NCI-H524 (cell line): ENCODE results near the gene TTLL7.
"Not testable (repeated sequence)": the region's sequence is repeated elsewhere in the genome, so short reads cannot be mapped to it uniquely, and the experiment has no call there.

ENCODE experiments used
- DNase-seq, 2 experiments: peaks; one replicate each; lab custom pipeline; 2025; lab: John Stamatoyannopoulos, UW

TTLL7 gene

DNA sequence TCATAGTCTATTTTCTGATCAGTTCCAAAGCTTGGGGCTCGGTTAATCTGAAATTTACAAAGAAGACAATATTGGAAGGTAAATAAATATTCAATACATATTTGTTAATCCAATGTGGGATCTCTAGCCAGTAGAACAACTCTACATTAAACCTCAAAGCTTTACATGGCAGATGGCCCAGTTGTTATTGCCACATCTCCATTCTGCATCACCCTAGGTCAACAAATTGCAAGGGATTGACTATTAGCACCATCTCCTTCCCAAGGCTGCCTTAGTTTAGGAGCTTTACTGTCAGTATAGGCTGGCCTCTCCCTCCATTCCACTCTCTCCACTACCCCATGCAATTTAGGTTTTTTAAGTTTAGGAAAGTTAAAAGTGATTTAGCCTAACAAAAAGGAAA lies 69.7 kb downstream of the TTLL7 start:
- DNase-seq, result no peak

DNA sequence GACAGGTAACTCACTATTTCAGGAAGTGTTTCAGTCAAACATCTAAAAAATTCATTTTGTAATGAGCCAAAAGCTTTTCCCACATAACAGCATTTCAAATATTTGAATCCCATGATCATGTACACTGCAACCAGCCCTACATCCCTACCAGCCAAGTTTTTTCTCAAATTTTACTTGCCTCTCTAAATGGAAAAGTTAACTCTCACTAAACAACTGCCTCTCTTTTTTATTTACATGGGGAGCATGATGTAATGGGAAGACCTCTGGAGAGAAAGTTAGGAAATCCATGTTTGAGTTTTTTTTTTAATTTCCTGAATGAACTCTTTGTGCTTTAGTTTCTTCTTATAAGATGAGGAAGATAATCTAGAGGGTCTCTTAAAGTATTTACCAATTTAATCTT lies 70.5 kb downstream of the TTLL7 start:
- DNase-seq, result no peak

DNA sequence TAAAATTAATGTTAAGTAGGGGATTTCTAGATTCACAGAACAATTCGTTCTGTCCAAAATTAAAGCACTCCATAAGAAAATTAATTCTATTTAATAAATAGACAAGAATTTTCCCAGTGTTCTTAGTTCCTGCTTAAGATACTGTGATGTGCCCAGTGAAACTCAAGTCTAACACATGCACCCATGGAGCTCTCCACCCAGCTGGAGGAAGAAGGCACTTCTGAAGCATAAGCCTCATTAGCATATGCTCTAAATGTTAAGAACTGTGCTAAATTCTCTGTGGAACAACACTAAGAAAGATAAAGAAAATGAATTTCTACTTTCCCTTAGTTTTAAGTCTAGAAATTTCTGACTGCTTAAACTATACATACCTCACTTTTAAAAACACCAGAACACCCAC lies 71.2 kb downstream of the TTLL7 start:
- no peak for DNase-seq

DNA sequence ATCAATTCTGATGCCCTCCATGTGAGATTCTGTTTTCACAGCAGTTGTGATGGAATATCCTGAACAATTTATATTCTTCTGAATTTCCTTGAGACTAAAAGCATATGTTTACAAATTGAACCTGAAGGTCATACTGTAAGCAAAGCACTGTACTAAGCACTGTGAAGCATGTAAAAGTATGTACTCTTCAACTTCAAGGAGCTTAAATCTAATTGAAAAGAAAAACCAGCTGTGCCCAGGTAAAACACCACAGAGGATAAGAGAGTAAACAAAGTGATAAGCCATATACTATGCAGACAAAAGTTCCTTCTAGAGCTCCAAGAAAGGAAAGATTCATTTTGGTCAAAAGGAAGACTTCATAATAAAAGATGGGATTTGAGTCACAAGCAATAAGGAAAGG lies 71.9 kb downstream of the TTLL7 start:
- no peak for DNase-seq

DNA sequence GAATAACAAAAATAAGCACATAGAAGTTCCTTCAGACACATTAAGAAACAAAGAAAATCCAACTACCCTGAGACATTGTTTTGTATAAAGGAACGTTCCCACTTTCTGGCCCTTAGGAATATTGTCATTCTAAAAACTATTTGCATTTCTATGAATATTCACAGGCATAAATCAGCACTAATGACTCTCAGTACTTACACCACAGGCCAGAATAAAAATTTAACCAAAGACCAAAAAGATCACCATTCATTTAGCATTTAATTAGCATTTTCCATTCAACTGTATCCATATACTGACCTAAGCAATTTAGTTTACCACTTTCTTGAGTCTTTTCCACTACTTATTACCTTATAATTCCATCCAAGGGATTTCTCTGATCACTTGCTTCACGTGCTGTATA lies 75.4 kb downstream of the TTLL7 start:
- no peak for DNase-seq

DNA sequence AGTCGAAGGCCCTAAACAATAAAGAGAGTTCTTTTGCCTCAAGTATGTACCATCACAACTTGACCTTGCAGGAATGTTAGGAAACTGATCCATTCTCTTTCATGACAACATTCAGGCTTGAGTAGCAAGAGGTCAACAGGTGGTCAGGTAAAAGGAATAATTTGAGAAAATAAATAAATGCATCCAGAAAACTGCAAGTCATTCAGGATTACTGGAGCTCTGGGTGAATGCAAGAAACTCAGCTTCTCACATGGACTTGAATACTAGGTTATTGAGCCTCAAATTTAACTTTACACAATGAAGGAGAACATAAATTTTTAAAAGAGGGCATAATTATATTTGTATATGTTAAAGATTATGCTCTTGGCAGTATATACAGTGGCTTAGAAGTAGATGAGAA lies 76.5 kb downstream of the TTLL7 start:
- DNase-seq, result no peak

DNA sequence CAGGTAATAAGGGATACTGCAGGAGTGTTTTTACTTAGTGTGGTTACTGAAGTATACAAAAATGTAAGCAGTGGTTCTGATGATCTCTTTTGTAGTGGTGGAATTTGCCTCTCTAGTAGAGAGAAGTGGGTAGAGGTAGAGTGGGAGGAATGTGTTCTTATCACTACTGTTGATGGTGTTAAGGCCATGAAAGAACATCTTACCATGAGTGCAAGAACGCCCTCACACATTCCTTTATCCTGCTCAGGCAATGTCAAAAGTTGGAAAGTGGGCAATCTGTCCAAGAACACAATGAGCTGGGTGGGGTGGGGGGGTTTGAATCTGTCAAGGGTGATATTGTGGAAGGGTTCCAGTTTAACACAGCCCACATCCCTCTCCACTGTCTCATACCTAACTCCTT lies 78.6 kb downstream of the TTLL7 start:
- no peak for DNase-seq

DNA sequence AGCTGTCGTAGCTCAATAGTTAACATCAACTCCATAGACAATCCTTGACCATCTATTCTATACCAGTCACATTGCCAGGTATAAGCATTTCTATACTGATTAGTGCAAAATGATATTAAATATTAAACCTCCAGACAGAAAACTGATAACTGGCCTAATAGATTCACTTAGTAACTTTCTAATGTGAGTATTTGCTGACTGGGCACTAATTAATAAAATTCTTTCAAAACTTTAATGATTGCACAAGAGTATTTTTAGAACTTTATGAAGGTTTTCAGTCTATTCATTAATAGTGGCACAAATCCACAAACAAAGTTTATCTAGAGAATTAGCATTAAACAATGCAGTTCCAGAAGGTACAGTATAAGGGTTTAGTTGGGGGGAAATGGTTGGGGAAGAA lies 79.1 kb downstream of the TTLL7 start:
- no peak for DNase-seq

DNA sequence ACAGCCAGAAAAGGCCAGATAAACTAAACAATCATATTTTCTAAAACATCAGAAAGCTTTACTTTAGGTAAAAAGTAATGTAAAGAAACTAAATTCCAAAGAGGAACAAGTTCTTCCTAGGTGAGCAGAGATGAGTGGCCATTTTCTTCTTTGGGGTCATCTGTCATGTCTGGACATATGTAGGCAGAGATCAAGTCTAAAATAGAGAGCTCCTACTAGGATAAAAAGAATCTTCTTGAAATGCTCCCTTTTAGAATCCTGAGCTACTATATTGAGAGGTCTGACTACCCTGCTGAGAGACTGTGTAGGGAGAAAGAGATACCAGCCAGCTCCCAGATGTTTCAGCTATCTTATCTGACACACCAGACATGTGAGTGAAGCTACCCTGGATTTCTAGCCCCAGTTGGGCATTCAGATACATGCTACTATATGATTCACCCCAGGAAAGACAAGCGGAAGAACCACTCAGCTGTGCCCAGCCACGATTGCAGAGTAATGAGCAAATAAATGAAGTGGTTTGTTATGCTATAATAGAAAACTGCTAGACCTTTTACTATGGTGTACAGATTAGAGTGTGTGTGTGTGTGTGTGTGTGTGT lies 80.1 kb downstream of the TTLL7 start:
- DNase-seq, result no peak

DNA sequence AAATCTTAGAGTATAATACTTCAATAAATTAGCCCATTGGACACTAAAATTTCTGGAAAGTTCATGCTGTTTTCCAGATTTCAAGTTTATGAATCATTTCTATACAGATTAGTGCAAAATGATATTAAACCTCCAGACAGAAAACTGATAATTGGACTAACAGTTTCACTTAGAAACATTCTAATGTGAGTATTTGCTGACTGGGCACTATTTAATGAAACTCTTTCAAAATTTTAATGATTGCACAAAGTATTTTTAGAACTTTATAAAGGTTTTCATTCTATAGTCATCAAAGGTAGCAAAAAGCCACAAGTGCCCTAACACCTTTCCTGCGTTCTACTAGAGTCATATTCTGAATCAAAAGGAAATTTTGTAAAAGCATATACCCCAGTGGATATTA lies 81.0 kb downstream of the TTLL7 start:
- DNase-seq, result no peak

DNA sequence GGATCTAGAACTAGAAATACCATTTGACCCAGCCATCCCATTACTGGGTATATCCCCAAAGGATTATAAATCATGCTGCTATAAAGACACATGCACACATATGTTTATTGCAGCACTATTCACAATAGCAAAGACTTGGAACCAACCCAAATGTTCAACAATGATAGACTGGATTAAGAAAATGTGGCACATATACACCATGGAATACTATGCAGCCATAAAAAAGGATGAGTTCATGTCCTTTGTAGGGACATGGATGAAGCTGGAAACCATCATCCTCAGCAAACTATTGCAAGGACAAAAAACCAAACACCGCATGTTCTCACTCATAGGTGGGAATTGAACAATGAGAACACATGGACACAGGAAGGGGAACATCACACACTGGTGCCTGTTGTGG lies 82.8 kb downstream of the TTLL7 start:
- not testable (repeated sequence) for DNase-seq

DNA sequence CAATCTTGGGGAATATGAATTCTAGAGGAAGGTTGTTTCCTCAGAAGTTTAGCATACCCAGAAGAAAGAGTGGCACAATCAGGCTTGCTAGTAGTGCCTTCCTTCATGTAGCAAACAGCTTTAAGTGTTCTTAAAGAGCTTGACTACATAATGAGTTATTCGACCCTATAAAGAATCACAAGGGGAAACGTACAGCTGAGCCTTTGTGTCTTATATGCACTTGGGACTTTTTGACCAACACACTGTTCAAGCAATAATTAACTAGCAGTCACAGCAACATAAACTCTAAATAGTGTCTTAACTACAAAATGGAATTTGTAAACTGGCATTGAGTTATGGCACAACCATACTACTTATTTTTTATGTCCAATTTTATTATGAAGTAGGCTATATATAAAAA lies 86.1 kb downstream of the TTLL7 start:
- DNase-seq, result peak in 1 of 2 experiments; percentile 41

DNA sequence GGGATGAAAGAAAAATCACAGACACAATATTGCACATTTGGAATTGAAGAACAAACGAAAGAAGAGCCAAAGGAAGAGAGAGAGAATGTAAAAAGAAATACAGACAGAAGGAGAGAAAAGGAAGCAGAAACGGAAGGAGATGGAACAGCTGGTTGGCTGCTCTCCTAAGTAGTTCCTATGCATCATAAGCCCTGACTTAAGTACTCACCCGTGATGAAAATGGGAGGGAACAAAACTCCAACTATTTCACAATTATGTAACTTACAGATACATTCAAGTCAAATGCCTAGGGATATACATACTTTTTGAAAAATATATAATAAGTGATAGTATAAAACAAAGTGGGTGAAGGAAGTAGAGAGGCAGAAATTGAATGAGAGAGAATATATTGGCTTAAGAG lies 88.5 kb downstream of the TTLL7 start:
- peak in 1 of 2 experiments; percentile 58 for DNase-seq

DNA sequence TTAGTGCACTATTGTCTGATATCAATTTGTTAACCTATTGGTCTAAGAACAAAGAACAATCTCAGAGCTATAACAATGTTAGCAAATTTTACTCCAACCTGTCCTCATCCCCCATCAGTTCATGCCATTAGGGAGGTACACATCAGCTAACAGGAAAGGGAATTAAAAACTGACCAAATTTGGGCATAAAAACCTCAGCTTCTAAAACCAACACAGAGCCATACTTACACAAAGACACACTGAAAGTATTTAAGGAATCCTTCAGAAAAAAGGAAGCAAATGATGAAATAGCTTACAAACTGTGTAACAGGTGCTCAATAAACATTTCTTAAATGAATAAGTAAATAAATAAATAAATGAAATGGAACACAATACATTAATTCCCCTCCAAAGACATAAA lies 89.2 kb downstream of the TTLL7 start:
- DNase-seq, result no peak

DNA sequence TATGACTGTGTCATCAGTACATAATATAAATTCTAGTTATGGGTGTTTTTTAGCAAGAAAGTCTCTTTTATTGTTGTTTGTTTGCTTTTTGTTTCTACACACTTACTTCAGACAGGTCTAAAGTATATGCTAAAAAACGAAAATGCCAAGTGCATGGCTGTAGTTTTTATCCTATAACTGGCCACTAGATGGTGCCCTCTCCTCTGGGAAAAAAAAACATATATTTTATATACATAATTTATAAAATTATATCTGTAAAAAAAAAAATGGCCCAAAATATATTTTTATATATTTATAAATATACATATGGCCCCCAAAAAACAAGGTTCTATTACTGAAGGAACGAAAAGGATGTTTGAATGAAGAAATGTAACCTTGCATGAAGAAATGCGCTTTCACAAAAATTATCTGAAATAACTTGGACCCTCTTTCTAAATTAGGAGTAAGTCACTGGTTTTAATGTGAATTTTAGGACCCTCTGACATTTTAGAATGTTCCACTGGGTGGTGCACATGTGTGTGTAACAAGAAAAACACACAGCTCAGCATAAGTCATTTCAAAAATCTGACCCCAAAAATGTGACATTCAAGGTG lies 93.5 kb downstream of the TTLL7 start:
- peak in 1 of 2 experiments; percentile 11 for DNase-seq

DNA sequence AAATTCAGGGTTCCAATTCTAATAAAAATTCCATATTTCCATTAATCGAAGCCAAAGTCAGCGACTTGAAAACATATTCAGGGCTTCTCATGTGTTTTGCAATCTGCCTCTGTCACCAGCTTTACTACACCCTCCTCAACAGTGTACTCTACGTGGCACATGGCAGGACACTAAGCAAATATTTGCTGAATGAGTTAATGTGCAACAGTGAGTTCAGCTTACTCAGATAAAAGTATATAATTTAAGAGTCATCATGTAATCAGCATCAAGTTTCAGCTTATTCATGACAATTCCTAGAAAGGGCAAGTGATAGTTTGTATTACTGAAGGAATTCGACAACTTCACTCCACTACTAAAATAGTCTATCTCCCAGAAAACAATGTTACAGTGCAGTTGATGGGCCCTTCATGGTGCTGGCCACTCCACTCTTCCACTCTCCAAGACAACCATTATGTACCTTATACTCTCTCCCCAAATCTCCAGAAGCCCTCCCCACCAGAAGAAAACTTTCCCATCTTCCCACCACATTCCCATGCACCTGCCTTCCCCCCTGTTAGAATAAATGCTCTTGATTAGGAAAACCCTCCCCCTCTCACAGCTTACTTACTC lies 97.3 kb downstream of the TTLL7 start:
- no peak for DNase-seq

DNA sequence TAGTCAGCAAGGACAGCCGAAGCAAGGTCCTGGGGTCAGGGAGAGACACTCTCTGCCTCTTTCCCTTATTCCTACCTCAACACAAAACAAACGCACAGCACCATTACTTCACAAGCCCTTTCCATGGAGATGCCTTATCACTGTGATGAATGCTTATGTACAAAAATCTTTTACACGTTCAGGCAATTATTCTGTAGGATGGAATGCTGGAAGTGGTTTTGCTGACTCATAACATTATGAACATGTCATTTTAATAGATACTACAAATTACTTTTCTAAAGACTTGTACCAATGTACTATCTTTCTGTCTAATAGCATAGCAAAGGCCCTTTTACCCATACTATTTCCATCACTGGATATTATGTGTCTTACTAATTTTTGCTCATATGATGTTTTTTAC lies 98.4 kb downstream of the TTLL7 start:
- no peak for DNase-seq

DNA sequence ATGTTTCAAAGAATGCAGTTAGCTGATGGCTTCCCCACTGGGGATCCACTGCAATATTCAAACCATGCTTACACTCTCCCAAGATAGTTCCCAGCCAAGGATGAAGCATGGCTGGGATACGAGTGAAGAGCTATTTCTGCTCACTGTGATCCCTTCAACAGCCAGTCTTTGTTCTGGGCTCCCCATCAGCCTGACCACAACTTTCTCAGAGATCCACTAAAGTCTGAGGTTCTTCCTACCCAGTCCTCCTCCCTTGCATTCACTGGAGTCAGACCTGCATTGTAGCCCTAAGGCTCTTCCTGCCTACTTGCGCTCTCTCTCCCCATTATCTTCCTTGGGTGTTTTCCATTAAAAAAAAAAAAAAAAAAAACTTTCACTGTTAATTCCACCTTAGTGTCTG lies 101.4 kb downstream of the TTLL7 start:
- DNase-seq, result no peak

DNA sequence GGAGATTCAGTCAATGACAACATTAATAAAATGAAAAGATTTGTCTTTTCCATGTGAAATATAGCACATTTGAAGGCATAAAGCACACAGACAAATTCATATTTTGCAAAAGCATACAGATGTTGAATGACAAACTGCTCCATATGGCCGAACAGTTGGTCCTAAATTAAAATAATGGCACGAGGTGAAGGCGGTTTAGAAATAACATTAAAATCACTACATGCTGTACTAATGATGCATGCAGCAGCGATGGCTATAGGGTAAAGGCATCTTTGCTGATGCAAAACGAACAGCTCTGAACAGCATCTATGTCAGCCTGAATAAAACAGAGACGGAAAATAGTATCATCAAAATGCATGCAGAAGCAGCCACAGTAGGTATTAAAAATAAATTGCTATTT lies 102.6 kb downstream of the TTLL7 start:
- DNase-seq, result peak in 1 of 2 experiments; percentile 55

DNA sequence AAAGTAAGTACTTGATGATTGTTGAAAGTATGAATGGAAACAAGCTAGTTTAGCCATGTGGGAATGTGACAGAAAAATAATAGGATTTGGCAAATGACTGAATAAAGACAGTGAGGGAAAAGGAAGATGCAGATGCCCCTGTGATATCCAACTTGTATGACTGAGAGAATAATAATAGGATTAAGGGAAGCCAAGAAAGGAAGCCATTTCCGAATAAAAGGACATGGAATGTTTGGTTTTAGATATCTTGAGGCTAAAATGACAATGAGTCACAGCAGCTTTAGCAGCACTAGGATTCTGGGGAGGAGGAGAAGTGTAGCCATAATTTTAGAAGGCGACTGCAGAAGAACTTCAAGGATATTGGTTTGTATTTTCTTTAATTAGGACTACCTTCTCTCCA lies 109.2 kb downstream of the TTLL7 start:
- no peak for DNase-seq

DNA sequence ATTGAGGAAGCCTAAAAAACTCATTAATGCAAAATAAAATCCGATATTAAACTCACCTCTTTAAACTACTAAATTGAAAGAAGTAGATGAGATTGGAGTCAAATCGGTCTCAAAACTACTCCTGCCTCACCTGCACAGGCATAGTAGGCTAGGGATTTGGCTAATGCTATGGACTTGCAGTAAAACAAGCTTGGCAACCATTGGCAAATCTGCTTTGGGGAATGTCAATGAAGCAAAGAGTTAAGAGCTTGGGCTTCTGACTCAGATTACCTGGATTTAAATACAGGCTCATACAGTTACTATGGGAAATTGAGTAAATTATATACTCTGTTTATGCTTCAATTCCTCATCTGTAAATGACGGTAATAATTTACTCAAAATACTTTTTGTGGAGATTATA lies 111.4 kb downstream of the TTLL7 start:
- no peak for DNase-seq

DNA sequence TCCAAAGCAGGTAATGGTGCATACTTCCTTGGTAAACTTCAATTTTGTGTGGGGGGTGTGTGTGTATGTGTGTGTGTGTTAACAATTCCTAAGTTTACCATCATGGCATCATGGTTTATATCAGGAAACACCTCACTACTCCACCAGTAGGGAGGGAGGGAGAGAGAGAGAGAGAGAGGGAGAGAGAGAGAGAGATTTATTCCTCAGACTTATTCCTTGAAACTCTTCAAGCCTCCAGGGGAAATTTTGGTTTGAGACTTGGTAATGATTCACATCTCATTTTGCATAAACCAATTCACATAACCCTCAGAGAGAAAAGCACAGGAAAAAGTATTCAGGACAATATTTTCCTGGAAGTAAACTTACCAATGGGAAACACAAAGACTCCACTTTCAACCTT lies 115.0 kb downstream of the TTLL7 start:
- no peak for DNase-seq

DNA sequence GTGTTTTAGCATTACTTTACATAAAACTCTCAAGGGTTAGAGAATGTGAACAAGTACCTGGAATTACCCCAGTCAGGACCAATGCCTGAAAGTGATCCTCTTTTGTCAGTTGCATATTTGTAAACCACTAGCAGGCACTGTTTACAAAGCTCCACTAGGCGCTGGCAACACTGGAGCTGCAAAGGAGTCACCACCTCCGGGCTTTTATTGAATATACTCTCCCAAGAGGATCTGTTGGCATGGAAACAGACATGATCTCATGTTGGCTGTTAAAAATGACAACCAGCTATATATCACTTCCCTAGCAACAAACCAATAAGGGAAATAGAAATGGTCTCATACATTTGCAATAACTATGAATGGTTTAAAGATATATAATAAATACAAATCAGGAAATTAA lies 116.0 kb downstream of the TTLL7 start:
- no peak for DNase-seq

DNA sequence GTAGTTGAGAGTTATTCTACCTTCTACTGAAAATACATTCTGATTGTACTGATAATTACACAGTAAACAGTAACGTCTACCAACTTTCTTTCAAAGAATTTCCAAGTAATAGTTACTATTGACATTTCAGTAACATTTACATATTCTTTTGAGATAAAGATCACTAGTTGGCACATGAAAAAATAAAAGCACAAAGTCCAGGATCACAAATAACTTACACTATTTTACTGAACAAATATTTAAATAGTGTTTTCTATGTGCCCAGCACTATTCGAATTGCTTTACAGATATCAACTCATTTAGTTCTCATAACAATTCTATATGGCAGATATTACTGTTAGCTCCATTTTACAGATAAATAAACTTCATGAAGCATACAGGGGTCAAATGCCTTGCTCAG lies 126.4 kb downstream of the TTLL7 start:
- no peak for DNase-seq
